Stimulated activated CD4-positive, alpha-beta T cell treated with anti-CD3 and anti-CD28 coated beads, Interleukin-12 subunit alpha, Interleukin-12 subunit beta, amount 100 ng/mL, for 48 hours (primary cell): ENCODE measurements around the gene CRTC1.
"Not testable (repeated sequence)": the region's sequence is repeated elsewhere in the genome, so short reads cannot be mapped to it uniquely, and the experiment has no call there.

Experiments
- DNase-seq, 3 donors: peaks; one replicate each; pipeline ENCODE4 v3.0.0-alpha.2; 2020; ENCODE audit warnings: low read depth in 2 of 3, low spot score in 1 of 3

The CRTC1 gene

DNA sequence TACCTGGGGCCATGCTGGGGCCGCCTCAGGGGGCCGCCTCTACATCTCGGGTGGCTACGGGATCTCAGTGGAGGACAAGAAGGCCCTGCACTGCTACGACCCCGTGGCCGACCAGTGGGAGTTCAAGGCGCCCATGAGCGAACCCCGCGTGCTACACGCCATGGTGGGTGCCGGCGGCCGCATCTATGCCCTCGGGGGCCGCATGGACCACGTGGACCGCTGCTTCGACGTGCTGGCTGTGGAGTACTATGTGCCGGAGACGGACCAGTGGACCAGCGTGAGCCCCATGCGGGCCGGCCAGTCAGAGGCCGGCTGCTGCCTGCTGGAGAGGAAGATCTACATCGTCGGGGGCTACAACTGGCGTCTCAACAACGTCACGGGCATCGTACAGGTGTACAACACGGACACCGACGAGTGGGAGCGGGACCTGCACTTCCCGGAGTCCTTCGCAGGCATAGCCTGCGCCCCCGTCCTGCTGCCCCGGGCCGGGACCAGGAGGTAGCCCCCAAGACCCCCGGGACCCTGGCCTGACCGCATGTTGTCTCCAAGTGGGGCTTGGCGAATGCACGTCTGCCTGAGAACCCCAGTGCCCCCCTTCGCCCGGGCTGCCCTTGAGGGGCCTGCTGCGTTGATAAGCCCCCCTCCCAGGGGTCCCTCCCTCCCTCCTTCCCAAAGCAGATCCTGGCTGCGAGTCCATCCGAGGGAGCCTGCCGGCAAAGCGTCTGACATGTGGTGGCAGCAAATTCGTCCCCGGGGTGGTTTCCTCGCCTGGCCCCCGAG, 14.5 kb upstream of the CRTC1 start:
- no peak for DNase-seq

DNA sequence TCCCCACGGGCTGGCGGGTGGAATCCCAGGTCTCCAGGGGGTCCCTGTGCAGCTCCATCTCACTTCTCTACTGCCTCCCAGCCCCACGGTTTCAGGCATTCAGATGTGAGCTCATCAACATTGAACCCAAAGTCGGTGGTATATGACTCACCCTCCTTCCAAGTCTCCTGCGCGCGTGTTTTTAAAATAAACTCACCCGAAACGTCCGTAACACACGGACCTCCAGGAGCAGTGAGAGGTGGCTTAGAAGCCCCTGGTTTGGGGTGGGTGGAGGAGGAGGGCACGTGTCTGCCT, 14.0 kb upstream of the CRTC1 start:
- DNase-seq = no peak

DNA sequence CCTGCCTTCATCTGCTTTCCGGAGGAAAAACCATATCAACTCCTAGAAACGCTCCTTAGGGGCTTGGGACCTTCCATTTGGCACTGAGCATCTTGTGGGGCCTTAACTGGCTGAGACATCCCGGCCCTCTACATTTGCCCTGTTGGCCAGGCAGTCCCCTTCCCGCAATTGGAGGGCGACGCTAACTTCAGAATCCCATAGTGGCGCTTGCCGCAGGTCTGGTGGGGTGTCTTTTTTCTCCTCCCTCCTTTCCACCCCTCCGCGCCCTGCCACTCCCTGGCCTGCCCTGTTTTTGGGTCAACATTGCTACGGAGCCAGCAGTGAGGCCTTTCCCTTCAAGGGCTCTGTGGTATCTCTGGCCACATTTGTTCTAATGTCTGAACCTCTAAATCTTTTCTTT, 13.6 kb upstream of the CRTC1 start:
- DNase-seq = no peak

DNA sequence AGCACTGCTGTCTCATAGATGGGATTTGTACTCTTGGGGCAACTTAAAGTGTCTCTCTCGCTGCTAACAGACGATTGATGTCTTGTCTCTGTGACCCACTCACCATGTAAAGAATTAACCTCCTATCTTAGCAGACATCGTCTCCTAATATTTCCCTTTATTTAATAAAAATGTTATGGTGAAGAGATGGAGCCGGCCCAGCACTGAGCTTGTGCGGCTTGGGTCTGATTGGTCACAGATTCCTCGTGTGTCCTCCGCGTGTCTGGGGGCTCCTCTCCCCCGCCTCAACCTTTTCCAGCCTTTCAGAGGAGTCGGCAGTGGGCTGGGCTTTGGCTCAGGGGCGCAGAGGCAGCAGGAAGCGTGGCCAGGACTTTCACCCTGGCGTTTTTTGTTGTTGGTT, 13.2 kb upstream of the CRTC1 start:
- no peak for DNase-seq

DNA sequence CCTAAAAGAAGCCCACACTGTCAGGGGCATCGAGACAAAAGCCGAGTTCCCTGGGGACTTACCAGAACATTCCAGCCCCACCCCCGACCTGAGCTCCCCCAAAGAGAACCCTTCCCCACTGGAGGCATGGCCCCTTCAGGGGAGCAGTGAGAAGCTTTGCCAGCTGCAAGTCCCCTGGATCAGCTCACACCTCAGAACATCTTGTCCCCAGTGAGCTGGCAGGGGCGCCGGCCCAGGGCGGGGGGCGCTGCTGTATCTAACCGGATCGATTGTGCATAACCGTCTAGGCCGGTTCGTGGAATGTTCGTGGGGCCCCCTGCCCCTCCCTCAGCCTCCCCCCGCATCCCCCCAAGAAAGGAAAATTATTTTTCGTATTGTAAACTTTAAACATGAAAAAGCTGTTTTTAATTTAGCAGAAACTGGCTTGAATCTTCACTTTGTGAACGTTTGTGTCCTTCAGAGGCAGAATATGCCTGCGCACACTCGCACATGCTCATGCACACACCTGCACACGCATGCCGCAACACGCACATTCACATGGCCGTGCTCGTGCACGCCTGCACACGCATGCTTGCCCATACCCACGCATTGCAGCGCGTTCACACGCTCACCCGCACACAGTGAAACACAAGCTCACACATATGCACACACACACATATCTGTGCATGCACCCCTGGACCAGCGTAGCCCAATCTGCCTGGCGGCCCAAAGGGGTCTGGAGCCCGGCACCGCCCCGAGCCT, 12.0 kb upstream of the CRTC1 start:
- DNase-seq = no peak

DNA sequence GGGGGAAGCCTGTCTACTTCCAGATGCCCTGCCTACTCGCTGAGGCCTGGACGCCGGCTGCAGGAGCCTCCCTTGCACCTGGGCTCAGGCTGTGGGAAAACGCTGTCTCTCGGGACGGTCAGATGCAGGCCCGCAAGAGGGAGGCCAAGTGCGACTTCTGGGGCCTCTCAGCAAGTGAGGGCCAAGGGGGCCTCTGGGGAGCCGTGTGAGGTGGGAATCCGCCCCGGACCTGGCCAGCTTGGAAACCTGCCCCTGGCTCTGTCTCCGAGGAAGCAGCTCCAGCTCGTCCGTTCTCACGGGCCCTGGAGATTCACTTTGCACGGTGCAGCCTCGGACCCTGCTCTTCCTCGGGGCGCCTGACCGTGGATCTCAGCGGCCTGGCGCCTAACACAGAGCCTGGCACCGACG, 11.4 kb upstream of the CRTC1 start:
- no peak for DNase-seq

DNA sequence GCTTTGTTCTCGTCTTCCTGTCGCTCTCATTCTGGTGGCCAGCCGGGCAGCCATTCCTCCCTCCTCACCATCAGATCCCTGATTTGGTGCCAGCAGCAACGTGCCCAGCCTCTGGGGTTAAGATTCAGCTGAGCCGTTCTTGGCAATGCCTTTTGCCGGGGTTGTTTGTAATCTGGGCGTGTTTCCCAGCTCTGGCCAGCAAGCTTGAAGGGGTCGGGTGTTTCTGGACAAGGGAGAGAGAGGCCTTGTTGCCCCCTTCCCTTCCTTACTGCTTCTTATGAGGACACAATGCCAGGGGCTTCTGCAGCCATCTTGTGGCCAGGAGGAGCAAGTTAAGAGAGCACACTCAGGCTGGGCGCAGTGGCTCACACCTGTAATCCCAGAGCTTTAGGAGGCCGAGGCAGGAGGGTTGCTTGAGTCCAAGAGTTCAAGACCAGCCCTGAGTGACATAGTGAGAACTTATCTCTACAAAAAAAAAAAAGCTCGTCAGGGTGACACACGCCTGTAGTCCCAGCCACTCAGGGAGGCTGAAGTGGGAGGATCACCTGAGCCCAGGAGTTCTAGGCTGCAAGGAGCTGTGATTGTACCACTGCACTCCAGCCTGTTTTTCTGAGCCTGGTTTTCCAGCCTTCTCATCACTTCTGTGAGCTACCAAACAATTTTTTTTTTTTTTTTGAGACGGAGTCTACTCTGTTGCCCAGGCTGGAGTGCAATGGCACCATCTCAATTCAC, 10.7 kb upstream of the CRTC1 start:
- no peak for DNase-seq

DNA sequence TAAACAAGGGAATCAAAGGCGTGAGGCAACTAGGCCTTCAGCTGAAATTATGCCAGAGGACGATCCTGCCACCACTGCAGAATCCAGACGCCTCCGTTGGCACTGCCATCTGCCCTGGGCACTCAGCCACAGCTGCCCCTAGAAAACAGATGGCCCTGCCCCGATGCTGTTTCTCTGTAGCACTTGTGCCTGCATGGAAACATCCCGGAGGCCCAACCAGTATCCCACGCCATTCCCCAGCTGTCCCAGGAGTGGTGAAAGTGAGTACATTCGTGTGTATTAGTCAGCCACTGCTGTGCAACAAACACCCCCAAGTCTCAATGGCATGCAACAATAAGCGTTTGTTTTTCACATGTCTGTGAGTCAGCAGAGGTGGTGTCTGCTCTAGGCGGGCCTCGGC, 8.9 kb upstream of the CRTC1 start:
- no peak for DNase-seq

DNA sequence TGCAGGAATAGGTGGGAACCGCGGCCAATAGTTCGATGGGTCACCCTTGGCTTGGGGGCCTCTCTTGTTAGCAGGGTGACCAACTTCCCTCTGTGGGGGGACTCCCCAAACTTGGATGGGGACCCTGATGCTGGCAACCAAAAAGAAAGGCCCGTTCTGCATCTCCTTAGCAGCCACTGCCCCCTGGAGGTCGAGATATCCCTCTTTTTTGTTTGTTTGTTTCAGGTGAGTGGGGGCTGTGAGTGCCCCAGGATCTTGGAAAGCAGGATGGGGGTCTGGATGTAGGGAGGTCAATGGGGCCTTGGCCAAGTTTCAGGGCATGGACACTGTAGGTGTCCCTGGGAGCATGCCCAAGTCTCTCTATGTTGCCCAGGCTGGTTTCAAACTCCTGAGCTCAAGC, 7.7 kb upstream of the CRTC1 start:
- no peak for DNase-seq

DNA sequence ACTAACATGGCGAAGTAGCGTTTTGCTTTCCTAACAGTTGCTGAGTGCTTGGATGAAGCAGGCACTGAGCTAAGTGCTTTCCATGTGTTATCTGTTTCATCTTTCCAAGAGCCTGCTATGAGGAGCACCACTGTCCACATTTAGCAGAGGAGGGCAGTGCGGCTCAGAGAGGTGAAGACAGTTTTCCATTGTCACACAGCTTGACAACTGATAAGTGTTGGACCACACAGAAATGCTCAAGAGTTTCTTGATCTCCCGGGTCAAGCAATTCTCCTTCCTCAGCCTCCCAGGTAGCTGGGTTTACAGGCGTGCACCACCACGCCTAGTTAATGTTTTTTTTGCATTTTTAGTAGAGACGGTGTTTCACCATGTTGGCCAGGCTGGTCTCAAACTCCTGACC, 6.8 kb upstream of the CRTC1 start:
- no peak for DNase-seq

DNA sequence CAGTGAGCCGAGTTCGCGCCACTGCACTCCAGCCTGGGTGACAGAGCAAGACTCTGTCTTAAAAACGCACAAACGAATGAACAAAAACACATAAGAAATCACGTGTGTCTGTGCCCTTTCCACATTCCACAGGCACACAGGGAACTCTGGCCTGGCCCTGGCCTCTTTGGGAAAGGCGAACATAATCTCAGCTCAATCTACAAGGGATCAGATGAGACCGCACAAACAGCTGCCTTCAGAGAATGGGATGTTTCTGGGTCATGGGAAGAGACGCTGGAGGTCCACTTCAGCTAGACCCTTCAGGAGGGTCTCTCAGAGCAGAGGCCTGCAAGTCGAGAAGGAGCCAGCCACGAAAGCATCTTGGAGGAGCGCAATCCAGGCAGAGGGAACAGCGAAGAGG, 6.3 kb upstream of the CRTC1 start:
- DNase-seq = no peak

DNA sequence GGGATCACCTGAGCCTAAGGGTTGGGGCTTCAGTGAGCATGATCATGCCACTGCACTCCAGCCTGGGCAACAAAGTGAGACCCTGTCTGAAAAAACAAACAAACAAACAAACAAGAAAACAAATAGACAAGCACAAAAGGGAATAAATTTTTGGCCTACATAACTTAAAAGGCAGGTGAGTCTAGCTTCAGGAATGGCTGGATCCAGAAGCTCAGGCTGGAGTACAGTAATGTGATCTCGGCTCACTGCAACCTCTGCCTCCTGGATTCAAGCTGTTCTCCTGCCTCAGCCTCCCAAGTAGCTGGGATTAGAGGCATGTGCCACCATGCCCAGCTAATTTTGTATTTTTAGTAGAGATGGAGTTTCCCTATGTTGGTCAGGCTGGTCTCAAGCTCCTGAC, 3.3 kb upstream of the CRTC1 start:
- not testable (repeated sequence) for DNase-seq

DNA sequence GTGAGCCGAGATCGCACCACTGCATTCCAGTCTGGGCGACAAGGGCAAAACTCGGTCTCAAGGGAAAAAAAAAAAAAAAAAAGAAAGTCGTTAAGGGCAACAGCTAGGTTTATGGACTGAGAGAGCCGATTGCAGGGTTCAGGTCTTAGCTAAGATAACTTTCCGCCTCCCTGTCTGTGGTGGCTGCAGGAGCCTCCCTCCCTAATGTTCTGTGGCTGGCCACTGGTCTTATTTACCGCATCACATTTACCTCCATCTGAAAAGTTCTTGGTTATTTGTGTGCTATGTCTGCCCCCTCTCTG, 722 bp upstream of the CRTC1 start:
- DNase-seq = no peak

DNA sequence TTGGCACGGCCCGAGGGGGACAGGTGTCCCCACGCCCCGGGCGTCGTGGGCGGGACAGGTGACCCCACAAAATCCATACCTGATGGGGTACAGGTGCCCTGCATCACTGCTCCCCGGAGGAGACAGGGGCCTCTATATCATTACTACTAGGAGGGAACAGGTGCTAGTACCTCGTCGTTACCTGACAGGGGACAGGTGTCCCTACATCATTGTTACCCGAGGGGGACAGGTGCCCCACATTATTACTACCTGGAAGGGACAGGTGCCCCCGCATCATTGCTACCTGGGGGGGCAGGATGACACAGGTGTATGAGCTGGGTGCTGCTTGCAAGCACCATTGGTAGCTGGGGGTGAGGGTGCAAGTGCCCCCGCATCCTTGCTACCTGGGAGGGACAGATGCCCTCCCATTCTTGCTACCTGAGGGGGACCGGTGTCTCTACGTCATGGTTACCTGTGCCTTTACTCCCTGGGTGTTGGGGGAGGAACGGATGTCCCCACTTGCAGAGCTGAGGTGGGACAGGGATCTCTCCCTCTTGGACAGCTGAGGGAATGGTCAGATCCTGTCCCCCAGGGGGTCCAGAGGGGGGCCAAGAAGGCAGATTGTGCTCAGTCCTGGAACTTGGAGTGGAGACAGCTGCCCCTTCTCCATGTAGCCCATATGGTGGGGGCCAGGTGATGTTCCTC, 620 bp downstream of the CRTC1 start:
- DNase-seq = no peak

DNA sequence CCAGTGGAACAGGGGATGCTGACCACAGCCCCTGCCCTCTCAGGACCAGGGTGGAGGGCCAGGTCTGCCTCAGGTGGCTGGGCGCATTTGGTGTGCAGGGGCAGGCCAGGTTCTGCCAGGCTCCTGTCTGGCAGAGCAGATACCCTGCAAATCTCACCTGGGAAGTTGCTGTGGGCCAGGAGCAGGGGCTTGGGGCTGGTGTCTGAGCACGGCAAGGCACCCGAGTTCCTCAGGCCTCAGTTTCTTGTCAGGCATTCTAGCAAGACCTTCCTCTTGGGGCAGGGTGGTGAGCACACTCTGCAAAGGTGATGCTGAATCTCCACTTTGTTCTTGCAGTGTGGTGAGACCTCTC, 1.1 kb downstream of the CRTC1 start:
- no peak for DNase-seq

DNA sequence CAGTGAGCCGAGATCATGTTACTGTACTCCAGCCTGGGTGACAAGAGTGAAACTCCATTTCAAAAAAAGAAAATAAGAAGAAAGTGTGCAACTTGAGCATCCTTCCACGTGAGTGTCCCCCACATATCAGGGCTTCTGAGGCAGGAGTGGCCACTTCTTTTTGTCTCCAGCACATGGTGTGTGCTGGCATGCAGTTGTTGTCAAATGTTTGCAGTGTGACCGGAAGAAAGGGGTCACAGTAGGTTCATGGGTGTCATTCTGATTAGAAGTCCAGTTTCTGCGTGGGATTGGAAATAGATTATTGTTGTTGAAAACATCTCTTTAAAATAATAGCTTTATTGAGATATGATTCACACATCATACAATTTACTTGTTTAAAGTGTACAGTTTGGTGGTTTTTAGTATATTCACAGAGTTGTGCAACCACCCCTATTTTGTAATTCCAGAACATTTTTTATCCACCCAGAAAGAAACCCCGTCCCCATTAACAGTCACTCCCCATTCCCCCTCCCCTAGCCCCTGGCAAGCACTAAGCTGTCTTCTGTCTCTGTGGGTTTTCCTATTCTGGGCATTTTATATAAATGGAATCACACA, 2.2 kb downstream of the CRTC1 start:
- DNase-seq = no peak

DNA sequence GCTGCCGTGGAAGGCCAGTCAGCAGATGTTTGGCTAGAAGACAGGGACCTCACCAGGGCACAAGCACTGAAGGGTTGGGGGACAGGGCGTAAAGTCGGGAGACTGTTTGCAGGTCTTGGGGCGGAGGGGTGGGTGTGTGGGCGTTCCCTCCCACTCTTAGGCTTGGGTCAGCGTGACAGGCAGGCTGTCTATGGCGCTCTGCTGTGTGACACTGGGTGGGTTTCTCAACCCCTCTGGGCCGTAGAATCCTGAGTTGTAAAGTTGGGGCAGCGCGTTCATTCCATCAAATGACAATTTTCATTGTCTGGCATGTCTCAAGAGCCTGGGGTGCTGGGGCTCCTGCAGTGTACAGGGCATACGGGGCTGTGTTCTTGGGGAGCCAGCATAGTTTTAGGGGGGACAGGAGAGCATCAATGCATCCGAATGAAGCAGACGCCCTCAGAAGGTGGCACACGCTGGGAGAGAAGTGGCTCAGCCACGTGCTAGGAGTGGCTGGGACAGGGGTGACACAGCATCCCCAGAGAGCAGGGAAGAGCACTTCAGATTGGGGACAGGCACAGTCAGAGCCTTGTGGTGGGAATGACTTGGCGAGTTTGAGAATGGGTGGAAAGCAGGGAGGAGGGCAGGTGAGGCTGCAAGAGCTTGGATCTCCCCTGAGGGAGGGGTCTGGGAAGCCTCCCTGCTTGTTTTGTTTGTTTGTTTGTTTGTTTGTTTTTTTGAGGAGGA, 4.4 kb downstream of the CRTC1 start:
- DNase-seq = no peak

DNA sequence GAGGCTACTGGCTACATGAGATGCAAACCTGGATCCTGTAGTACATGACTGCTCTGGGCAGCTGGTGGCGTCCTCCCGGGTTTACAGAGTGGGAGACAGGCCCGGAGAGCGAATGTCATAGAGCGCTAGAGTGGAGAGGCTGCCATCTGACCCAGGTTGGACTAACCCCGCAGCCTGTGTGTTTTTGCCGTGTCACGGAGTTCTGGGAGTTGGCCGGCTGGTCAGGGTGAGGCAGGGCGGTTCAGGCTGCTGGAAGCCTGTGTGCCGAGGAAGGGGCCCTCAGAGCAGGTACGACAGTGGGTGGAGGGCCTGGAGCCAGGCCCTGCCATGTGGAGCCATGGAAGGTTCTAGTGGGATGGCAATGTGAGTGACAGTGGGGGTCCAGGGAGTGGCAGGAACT, 12.5 kb downstream of the CRTC1 start:
- DNase-seq = no peak

DNA sequence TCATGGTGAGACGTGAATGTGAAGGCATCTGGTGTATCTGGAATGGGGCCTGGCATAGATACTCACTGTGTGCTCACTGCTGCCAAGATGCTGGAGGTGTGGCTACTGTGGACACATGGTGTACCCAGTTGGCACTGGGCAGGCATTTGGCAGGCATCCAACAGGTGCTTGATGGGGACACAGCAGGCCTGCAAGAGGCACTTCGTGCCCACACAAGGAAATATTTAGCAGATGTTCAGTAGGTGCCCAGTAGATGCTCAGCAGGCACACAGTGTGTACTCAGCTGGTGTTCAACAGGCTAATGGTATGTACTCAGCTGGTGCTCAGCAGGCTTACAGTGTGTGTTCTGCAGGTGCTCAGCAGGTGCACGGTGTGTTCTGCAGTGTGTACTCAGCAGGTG, 14.2 kb downstream of the CRTC1 start:
- no peak for DNase-seq

DNA sequence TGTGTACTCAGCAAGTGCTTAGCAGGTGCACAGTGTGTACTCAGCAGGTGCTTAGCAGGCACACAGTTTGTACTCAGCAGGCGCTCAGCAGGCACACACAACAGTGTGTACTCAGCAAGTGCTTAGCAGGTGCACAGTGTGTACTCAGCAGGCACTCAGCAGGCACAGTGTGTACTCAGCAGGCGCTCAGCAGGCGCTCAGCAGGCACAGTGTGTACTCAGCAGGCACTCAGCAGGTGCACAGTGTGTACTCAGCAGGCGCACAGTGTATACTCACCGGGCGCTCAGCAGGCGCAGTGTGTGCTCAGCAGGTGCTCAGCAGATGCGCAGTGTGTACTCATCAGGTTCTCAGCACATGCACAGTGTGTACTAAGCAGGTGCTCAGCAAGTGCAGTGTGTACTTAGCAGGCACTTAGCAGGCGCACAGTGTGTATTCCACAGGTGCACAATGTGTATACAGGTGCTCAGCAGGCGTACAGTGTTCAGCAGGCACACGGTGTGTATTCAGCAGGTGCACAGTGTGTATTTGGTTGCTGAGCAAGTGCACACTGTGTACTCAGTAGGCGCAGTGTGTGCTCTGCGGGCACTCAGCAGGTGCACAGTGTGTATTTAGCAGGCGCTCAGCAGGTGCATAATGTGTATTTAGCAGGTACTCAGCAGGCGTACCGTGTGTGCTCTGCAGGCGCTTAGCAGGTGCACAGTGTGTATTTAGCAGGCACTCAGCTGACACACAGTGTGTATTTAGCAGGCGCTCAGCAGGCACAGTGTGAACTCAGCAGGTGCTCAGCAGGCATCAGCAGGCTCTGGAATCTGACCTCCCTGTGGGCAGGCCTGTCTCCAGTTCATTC, 15.1 kb downstream of the CRTC1 start:
- no peak for DNase-seq
